CD4-positive, alpha-beta T cell treated with Interleukin-2 at 100 ng/mL for 4 hours (primary cell): ENCODE results near the gene RUFY3.
"Not testable (repeated sequence)": the region's sequence is repeated elsewhere in the genome, so short reads cannot be mapped to it uniquely, and the experiment has no call there.

Experiments used
- DNase-seq: peaks from one replicate; pipeline ENCODE4 v3.0.0-alpha.2; 2020; ENCODE audit warnings: low spot score

RUFY3 gene

GRCh38 chr4:70706044-70706461 is 15.7 kb upstream of the RUFY3 start:
- DNase-seq, result no peak

- DNase-seq, result no peak
These were observed 15.2 kb upstream of the RUFY3 start for GRCh38 chr4:70706516-70706915.

- no peak for DNase-seq
These were observed 12.1 kb upstream of the RUFY3 start for GRCh38 chr4:70709611-70710205.

- no peak for DNase-seq
These were observed 10.2 kb upstream of the RUFY3 start for GRCh38 chr4:70711599-70711998.

DNA sequence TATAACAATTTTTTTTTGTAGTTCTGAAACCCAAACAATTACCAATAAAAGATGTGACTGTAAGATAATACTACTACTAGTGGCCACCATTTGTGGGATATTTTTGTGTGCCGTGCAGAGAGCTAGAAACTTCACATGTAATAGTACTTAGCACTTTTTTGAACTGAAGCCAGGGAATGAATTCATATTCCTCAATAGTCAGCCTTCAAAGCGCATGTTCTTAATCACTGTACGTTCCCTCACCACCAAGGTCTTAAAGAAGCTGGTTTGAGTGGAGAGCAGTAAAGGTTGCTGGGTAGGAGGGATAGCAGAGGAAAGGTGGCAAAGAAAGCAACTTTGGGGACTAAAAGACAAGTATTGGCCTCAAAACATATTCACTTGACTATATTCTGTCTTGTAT is 9.6 kb upstream of the RUFY3 start:
- no peak for DNase-seq

GRCh38 chr4:70712604-70713452 is 8.9 kb upstream of the RUFY3 start:
- DNase-seq, result no peak

- DNase-seq, result no peak
These were observed 8.2 kb upstream of the RUFY3 start for GRCh38 chr4:70713453-70714078.

GRCh38 chr4:70714079-70714887 is 7.5 kb upstream of the RUFY3 start:
- no peak for DNase-seq

- DNase-seq, result no peak
These were observed 6.7 kb upstream of the RUFY3 start for GRCh38 chr4:70715097-70715496.

GRCh38 chr4:70718811-70719604 is 2.8 kb upstream of the RUFY3 start:
- DNase-seq, result no peak

DNA sequence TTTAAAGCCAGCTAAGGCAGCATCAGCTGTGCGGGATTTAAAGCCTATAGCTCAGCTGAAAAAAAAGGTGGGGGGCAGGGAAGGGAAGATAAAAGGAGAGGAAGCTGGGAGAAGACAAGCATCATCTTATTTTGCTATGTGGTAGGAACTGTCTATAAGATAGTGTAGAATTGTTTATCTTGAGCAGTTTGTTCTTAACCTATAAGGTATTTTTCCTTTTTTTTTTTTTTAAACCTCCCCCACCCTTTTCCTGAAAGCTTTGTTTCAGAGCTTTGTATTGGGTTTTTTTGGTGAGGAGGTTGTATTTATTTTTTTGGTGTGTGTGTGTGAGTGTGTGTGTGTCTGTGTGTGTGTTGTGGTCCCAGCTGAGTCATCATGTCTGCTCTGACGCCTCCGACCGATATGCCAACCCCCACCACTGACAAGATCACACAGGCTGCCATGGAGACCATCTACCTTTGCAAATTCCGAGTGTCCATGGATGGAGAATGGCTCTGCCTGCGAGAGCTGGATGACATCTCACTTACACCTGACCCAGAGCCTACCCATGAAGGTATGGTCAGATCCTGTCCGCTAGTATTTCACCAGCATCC is 531 bp downstream of the RUFY3 start:
- DNase-seq, result peak; percentile 69

DNA sequence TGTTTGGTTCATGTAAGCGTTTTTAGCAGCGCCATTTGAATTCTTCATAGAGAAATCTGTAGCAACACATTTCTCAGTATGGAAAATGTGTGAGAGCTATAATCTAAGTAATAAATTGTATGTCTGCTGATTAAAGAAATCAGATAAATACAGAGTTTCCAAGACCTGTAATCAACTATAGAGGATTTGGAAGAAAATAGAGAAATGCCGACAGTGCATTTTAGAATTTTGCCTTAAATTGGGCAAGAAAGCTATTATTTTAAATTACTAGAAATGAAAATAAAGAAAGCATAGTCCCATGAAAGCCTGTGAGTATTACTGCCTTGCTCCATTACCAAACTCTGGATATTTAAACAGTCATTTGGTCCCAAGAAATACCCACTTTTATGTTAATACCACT is 2.7 kb downstream of the RUFY3 start:
- no peak for DNase-seq

- DNase-seq, result no peak
These were observed 3.9 kb downstream of the RUFY3 start for GRCh38 chr4:70725633-70726032.

DNA sequence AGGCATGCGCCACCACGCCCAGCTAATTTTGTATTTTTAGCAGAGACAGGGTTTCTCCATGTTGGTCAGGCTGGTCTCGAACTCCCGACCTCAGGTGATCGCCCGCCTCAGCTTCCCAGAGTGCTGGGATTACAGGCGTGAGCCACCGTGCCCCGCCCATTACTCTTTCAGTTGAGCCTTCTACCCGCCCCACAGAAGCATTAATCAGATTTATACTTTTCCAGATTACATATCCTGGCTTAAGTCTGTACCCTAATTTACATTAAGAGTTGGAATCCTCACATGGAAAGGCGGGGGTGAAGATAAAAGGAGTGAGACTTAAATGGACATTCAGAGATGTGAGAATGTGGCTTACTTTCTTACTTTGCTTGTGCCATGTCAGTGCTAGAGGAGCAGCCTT is 4.8 kb downstream of the RUFY3 start:
- DNase-seq, result not testable (repeated sequence)

- DNase-seq, result no peak
These were observed 6.3 kb downstream of the RUFY3 start for GRCh38 chr4:70728091-70728490.

DNA sequence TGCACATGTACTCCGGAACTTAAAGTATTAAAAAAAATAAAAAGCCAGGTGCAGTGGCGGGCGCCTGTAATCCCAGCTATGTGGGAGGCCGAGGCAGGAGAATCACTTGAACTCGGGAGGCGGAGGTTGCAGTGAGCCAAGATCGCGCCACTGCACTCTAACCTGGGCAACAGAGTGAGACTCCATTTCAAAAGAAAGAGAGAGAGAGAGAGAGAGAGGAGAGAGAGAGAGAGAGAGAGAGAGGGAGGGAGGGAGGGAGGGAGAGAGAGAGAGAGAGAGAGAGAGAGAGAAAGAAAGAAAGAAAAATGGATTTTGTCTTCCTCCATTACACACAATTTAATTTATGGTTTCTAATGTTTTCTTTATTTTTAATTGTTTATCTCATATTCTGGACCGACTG is 11.1 kb downstream of the RUFY3 start:
- DNase-seq, result not testable (repeated sequence)

DNA sequence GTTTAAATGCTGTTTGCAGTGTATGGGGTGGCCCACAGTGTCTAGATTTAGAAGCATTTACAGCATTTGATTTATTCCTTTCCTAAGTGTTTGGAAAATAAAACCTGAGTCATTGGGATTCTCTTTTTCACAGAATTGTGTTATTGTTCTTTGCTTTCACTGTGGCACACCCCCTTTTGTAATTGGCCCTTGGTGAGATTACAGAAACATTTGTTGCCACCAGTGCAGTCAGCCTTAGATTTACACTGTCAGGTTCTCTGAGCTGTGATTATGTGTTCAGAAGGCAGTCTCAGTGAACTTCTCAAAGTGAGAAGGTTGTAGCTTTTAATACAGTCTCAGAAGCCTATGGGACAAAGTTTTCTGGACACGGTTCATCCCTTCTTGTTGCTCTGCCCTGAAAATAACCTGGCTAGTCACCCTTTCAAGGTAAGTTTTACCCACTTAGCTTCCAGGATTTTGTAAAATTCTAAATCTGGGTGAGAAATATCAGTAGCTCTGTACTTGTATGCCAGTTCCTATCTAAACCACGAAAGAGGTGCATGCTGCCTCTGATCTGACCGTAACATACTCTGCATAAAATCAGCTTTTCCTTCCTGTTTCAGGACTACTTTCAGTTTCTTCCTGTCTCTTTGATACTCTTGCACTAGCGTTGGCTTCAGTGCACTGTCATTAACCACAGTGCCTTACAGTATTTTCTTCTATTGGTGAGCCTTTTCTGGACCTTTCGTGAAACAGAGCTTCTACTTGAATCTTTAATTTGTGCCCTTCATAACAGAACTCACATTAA is 12.6 kb downstream of the RUFY3 start:
- DNase-seq, result peak; percentile 63

GRCh38 chr4:70734971-70735370 is 13.2 kb downstream of the RUFY3 start:
- peak; percentile 13 for DNase-seq

- peak; percentile 46 for DNase-seq
These were observed 14.2 kb downstream of the RUFY3 start for GRCh38 chr4:70735915-70736314.

DNA sequence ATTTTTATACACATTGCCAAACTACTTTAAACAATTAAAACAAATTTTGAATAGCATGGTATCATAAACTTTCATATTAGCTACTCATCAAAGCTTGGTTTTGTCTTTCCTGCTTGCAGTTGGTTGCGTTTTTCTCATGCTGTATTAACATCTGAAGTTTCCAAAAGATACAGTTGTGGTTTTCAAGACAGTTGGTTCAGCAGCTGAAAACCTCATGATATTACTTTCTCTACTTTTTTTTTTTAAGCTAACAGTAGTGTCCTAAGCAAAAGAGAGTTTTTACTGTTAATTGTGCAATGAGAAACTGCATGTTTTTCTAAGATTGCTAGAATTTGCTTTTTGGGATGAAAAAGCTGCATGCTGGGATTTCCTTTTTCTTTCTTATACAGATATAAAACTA is 15.2 kb downstream of the RUFY3 start:
- DNase-seq, result peak; percentile 19
